ENCODE data around the gene GREB1. TPM values are rescaled to one million over a fixed set of nuclear protein-coding genes. Genes with fewer than 3 reads are reported as not detected.
A peak's percentile ranks its signal among the peaks of the same experiment; 100 is the strongest.

Gene GREB1
- total and polyA plus RNA-seq, 9 donors, result 104 to 723 (median 232) TPM

DNA sequence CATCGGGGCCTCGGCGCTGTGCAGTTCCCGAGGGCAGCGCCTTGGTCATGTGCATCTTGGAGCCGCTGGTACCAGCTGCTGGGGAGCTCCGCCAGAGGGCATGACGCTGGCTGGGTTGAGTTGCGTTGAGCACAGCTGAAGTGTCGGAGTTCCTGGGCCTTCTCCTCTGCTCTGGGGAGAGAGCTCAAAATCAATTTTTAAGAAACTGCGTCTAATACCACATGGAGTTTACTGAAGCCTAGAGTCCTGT lies 48.7 kb downstream of the GREB1 start:
- Histone ChIP-seq H3K4me3 (no peak overlapping the region), H3K36me3 (no peaks in the 10 kb centered on the region), H3K27me3 (no peaks in the 10 kb centered on the region), H3K9me3 (no peaks in the 10 kb centered on the region), H3K4me1 (ENCODE audit: insufficient read depth) (peaks cover 22% of the 10 kb centered on the region), H3K27ac (peak overlapping the region; percentile 68 to 74)
- intact Hi-C loops (cut with DNase I), result loop anchor here (2.0 to 10.0 kb wide), 5 partner anchors 44 to 348 kb away; no protein-coding TSS in a partner anchor
- WGBS, 3 donors, result 19 to 40% (median 26%) methylated on average over 11 of the region's 11 CpGs
- TF ChIP-seq EP300 (IDR thresholded peaks at IDR 0.05), result no peak
- no peak for TF ChIP-seq POLR2A (IDR thresholded peaks at IDR 0.05)
- peak in 1 of 5 donors; percentile 77 for DNase-seq

DNA sequence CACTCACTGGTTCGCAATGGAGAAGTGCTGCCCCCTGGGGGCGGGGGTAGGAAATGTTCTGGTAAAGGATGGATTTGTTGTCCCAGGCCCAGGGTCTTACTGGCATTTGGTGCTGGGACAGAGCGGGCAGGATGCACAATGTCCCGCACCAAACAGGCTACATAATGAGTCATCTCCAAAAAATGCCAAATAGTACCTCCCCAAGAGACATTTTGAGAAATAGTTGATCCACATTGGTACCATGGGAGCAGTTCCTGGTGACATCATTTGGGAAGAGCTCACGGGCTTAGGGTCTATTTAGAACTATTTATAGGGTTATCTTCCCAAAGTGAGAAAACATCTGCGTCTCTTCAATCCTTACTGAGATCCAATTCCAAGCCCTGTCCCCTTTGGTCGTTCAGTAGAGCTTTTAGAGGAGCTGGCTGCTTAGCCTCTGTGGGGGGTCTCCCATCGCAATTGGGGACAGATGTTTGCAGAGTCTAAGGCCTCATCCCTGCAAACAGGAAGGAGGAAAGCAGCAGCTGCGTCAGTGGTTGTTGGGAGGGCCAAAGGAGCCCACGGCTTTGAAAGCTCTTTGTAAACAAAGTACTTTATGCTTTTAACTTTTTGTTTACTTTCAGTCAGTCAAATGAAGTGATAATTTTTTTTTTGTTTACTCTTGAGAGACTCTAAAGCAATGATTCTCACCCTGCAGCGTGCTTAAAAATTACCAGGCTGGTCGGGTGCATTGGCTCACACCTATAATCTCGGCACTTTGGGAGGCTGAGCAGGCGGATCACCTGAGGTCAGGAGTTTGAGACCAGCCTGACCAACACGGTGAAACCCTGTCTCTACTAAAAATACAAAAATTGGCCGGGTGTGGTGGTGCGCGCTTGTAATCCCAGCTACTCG lies 49.3 kb downstream of the GREB1 start:
- Histone ChIP-seq H3K4me1 (ENCODE audit: insufficient read depth) (peaks cover 22% of the 10 kb centered on the region), H3K4me3 (no peak overlapping the region), H3K36me3 (no peaks in the 10 kb centered on the region), H3K27ac (peak overlapping the region; percentile 68 to 74), H3K9me3 (no peaks in the 10 kb centered on the region), H3K27me3 (no peaks in the 10 kb centered on the region)
- intact Hi-C loops (cut with DNase I), result loop anchor here (2.0 to 10.0 kb wide), 5 partner anchors 44 to 348 kb away; no protein-coding TSS in a partner anchor
- 20 to 35% (median 21%) methylated on average over 19 of the region's 19 CpGs for WGBS, 3 donors
- TF ChIP-seq EP300 (IDR thresholded peaks at IDR 0.05), result no peak
- TF ChIP-seq CTCF (IDR thresholded peaks at IDR 0.05), result peak; percentile 80 to 92 (median 84)
- peak; percentile 62 to 86 (median 85) for DNase-seq

GRCh38 chr2:11583840-11584524 lies 50.1 kb downstream of the GREB1 start:
- TF ChIP-seq EP300 (IDR thresholded peaks at IDR 0.05), result no peak
- TF ChIP-seq CTCF (IDR thresholded peaks at IDR 0.05), result peak; percentile 78 to 94 (median 94)
- no peak for TF ChIP-seq POLR2A (IDR thresholded peaks at IDR 0.05)
- intact Hi-C loops (cut with DNase I), result loop anchor here (2.0 to 10.0 kb wide), 5 partner anchors 45 to 349 kb away; no protein-coding TSS in a partner anchor
- H3K27me3 ChIP-seq, result no peaks in the 10 kb centered on the region
- peaks cover 19% of the 10 kb centered on the region for H3K4me1 ChIP-seq (ENCODE audit: insufficient read depth)
- H3K27ac ChIP-seq, result peak overlapping the region; percentile 68 to 74
- H3K4me3 ChIP-seq, result no peak overlapping the region
- peak; percentile 82 to 92 (median 85) for DNase-seq
- no peaks in the 10 kb centered on the region for H3K9me3 ChIP-seq
- WGBS, 3 donors, result 31 to 40% (median 32%) methylated on average over 14 of the region's 14 CpGs
- H3K36me3 ChIP-seq, result no peaks in the 10 kb centered on the region

- WGBS, 3 donors, result 62 to 75% (median 64%) methylated on average over 18 of the region's 18 CpGs
- intact Hi-C loops (cut with DNase I), result loop anchor here in 2 of 4 donors (2.0 to 10.0 kb wide), 3 partner anchors 102 to 350 kb away; no protein-coding TSS in a partner anchor
- H3K27ac ChIP-seq, result peak overlapping the region; percentile 23 to 24
- no peaks in the 10 kb centered on the region for H3K9me3 ChIP-seq
- H3K4me1 ChIP-seq (ENCODE audit: insufficient read depth), result peaks cover 17% of the 10 kb centered on the region
- peak in 2 of 5 donors; percentile 49 for DNase-seq
- H3K36me3 ChIP-seq, result no peaks in the 10 kb centered on the region
- no peak overlapping the region for H3K4me3 ChIP-seq
- H3K27me3 ChIP-seq, result no peaks in the 10 kb centered on the region
- TF ChIP-seq POLR2A (IDR thresholded peaks at IDR 0.05) (no peak), CTCF (IDR thresholded peaks at IDR 0.05) (peak in 1 of 3 donors; percentile 6)
Observed at GRCh38 chr2:11584525-11585056, 50.7 kb downstream of the GREB1 start.

Measured in ovary (tissue), 9 donors.